ENCODE results near the gene CPPED1. TPM values are rescaled to one million over a fixed set of nuclear protein-coding genes. Genes with fewer than 3 reads are reported as not detected.

The CPPED1 gene
- total RNA-seq, 1 donor from 2014 or later, result 20.1 TPM

DNA sequence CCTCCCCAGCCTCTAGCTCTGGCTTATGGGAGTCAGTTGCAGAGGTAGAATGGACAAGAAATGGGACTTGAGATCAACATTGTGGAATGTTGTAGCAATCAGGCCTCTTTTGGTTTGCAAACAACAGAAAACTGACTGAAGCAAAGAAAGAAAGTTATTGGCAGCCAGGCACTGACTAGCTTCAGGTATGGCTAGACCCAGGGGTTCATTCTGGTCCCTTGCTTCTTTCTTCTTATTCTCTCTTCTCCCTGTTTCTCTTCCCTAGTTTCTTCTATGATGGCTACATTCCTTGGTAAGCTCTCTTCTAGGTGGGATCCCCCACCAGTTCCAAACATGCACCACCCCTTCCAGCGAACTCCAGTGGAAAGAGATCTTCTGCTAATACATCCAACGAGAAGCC, 154.3 kb downstream of the CPPED1 start:
- H3K4me1 ChIP-seq, result no peaks in the 10 kb centered on the region
- intact Hi-C loops (cut with DNase I), result no loop called here
- TF ChIP-seq, protein P1, sequence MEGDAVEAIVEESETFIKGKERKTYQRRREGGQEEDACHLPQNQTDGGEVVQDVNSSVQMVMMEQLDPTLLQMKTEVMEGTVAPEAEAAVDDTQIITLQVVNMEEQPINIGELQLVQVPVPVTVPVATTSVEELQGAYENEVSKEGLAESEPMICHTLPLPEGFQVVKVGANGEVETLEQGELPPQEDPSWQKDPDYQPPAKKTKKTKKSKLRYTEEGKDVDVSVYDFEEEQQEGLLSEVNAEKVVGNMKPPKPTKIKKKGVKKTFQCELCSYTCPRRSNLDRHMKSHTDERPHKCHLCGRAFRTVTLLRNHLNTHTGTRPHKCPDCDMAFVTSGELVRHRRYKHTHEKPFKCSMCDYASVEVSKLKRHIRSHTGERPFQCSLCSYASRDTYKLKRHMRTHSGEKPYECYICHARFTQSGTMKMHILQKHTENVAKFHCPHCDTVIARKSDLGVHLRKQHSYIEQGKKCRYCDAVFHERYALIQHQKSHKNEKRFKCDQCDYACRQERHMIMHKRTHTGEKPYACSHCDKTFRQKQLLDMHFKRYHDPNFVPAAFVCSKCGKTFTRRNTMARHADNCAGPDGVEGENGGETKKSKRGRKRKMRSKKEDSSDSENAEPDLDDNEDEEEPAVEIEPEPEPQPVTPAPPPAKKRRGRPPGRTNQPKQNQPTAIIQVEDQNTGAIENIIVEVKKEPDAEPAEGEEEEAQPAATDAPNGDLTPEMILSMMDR (IDR thresholded peaks at IDR 0.05), result no peak
- DNase-seq (no peak), ATAC-seq (no peak)
- no peak overlapping the region for H3K27ac ChIP-seq
- no peaks in the 10 kb centered on the region for H3K9me3 ChIP-seq
- no peaks in the 10 kb centered on the region for H3K27me3 ChIP-seq
- no peak overlapping the region for H3K4me3 ChIP-seq
- no peaks in the 10 kb centered on the region for H3K36me3 ChIP-seq

DNA sequence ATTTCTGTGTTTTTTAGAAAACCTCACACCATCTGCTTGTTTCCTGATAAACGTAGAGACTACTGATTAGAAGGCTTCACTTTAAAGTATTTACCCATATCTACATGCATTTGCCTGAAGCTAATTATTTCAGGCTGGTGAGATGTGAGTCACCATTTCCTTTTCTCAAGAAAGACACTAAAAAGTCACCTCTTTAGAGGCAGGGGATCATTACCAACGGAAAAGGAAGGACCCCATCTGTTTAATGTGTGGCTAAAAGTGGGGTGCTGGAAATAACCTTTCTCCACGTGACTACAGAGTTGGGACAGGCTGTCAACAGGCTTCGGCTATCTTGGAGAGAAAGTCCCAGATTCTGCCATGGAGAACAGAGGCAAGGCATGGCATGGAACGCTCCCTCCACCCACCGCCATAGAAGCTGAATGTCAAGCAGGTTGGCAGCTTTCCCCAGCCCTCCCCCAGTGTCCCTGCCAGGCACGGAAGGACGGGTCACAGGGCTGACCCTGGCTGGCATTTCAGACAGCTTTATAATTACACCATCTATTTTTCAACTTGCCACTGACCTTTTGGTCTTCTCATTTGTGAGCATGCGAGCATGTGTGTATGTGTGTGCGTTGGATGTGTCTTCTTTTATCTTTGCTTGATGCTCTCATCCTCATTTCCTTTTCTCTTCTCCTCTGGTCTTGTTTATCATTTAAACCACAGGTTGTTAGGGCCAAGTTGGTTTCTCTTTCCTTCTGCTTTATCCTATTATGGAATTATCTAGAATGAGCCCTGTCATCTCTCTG, 157.0 kb downstream of the CPPED1 start:
- Histone ChIP-seq H3K4me3 (no peak overlapping the region), H3K4me1 (no peaks in the 10 kb centered on the region), H3K27me3 (no peaks in the 10 kb centered on the region), H3K36me3 (no peaks in the 10 kb centered on the region), H3K27ac (no peak overlapping the region), H3K9me3 (no peaks in the 10 kb centered on the region)
- ATAC-seq (no peak), DNase-seq (no peak)
- TF ChIP-seq, protein P1 (IDR thresholded peaks at IDR 0.05), result no peak
- intact Hi-C loops (cut with DNase I), result no loop called here

DNA sequence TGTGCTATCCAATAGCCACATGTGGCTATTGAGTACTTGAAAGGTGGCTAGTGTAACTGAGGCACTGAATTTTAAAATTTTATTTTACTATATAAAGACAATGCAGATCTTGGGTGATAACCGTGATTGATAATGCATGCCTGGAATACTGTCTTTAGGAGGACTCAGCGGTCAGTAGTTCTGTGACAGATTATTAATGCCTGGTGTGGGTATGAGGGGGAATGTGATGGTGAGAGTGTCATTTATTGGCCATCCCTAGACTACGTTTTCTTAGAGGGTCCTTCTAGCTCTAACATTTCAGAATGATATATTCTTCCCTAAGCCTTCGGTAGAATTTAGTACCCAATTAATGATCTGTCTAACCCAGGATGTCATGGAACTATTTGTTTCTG, 157.6 kb downstream of the CPPED1 start:
- intact Hi-C loops (cut with DNase I), result no loop called here
- Histone ChIP-seq H3K4me1 (no peaks in the 10 kb centered on the region), H3K27ac (no peak overlapping the region), H3K4me3 (no peak overlapping the region), H3K36me3 (no peaks in the 10 kb centered on the region), H3K9me3 (no peaks in the 10 kb centered on the region), H3K27me3 (no peaks in the 10 kb centered on the region)
- no peak for DNase-seq
- TF ChIP-seq, protein P1 (IDR thresholded peaks at IDR 0.05), result no peak
- ATAC-seq, result no peak

DNA sequence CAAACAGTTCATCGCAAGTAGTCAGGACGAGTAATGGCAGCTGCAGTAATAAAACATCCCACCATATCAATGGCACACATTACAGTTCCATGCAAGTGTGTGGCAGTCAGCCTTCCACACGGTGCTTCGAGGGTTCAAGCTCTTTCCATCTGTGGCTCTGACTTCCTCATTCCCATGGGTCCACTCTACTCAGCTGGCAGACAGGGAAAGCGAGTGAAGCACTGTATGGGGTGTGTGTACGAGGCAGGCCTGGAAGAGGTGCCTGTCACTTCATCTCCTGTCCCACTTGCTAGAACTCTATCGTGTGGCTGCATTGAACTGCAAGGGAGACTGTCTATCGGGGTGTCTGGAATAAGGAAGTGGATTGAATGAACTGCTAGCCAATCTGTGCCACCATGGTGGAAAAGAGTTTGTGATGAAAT, 160.6 kb downstream of the CPPED1 start:
- Histone ChIP-seq H3K9me3 (no peaks in the 10 kb centered on the region), H3K36me3 (no peaks in the 10 kb centered on the region), H3K4me1 (no peaks in the 10 kb centered on the region), H3K27ac (no peak overlapping the region), H3K27me3 (no peaks in the 10 kb centered on the region), H3K4me3 (no peak overlapping the region)
- intact Hi-C loops (cut with DNase I), result no loop called here
- no peak for ATAC-seq
- no peak for DNase-seq
- TF ChIP-seq, protein P1 (IDR thresholded peaks at IDR 0.05), result no peak

DNA sequence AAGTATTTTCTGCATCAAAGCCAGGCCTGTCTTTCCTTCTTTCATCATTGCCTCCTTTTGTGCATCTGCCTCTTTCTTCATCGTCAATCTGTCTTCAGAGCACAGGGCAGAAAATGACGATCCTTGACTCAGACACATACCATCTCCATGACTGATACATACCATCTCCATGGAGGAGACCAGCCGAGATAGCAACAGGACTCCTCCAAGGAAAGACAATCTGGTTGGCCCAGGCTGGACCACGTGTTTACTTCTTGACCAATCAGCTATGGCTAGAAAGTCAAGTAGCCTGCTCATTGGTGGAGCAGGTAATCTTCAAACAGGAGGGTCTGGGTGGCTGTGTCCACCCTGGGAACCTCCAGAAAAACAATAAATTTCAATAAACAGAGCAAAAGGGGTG, 164.6 kb downstream of the CPPED1 start:
- DNase-seq, result no peak
- Histone ChIP-seq H3K27ac (no peak overlapping the region), H3K9me3 (no peaks in the 10 kb centered on the region), H3K27me3 (no peaks in the 10 kb centered on the region), H3K4me1 (no peaks in the 10 kb centered on the region), H3K36me3 (no peaks in the 10 kb centered on the region), H3K4me3 (no peak overlapping the region)
- intact Hi-C loops (cut with DNase I), result no loop called here
- TF ChIP-seq, protein P1 (IDR thresholded peaks at IDR 0.05), result no peak
- ATAC-seq, result no peak
